Kidney epithelial cell (primary cell): ENCODE measurements around the gene TENM4. TPM values are rescaled to one million over a fixed set of nuclear protein-coding genes. Genes with fewer than 3 reads are reported as not detected.
"Not testable (repeated sequence)": the region's sequence is repeated elsewhere in the genome, so short reads cannot be mapped to it uniquely, and the experiment has no call there.

Experiments used
- DNase-seq: peaks from one replicate; pipeline ENCODE4 v3.0.0-alpha.2; 2010; ENCODE audit warnings: low read depth
- H3K27me3 ChIP-seq: 2 replicates; pipeline ENCODE4 v1.6.0; 2011; ENCODE audit warnings: low read length; ENCODE audit not compliant: control insufficient read depth, insufficient read depth
- H3K36me3 ChIP-seq: 2 replicates; pipeline ENCODE4 v1.5.1; 2011; ENCODE audit warnings: low read length; ENCODE audit not compliant: control insufficient read depth, insufficient read depth
- H3K4me3 ChIP-seq: 2 replicates; pipeline ENCODE4 v1.5.1; 2011; ENCODE audit warnings: low read depth, mild to moderate bottlenecking, control low read depth, low read length
- CTCF ChIP-seq: IDR thresholded peaks from 2 replicates; pipeline ENCODE4 v1.5.1; 2011; ENCODE audit warnings: mild to moderate bottlenecking, moderate library complexity, low read length, control low read depth, inconsistent platforms; ENCODE audit not compliant: insufficient read depth, poor library complexity, severe bottlenecking
- total RNA-seq: library from RNA; depleted of rRNA; stranded (reverse); fragments of >200 nt; gene quantifications from 2 replicates; pipeline ENCODE4 v1.2.3, GENCODE V29; 2015

The TENM4 gene
- total RNA-seq, 1 donor from 2014 or later = 35.3 TPM

- Histone ChIP-seq H3K36me3 (no peaks in the 10 kb centered on the region), H3K4me3 (no peak overlapping the region), H3K27me3 (no peaks in the 10 kb centered on the region)
- no peak for DNase-seq
- no peak for TF ChIP-seq CTCF
Measured at GRCh38 chr11:79229047-79229446, 211.8 kb downstream of the TENM4 start.

GRCh38 chr11:79227767-79228755 lies 212.8 kb downstream of the TENM4 start:
- Histone ChIP-seq H3K36me3 (no peaks in the 10 kb centered on the region), H3K27me3 (no peaks in the 10 kb centered on the region), H3K4me3 (no peak overlapping the region)
- no peak for DNase-seq
- no peak for TF ChIP-seq CTCF

GRCh38 chr11:79227308-79227707 lies 213.5 kb downstream of the TENM4 start:
- DNase-seq = no peak
- H3K27me3 ChIP-seq = no peaks in the 10 kb centered on the region
- H3K4me3 ChIP-seq = no peak overlapping the region
- peaks cover 1% of the 10 kb centered on the region for H3K36me3 ChIP-seq
- no peak for TF ChIP-seq CTCF

GRCh38 chr11:79226126-79226525 lies 214.7 kb downstream of the TENM4 start:
- peaks cover 1% of the 10 kb centered on the region for H3K36me3 ChIP-seq
- DNase-seq = no peak
- no peaks in the 10 kb centered on the region for H3K27me3 ChIP-seq
- no peak overlapping the region for H3K4me3 ChIP-seq
- TF ChIP-seq CTCF = no peak

- not testable (repeated sequence) for DNase-seq, H3K36me3 ChIP-seq, H3K27me3 ChIP-seq, H3K4me3 ChIP-seq
Measured at GRCh38 chr11:79222163-79222562, 218.7 kb downstream of the TENM4 start.

GRCh38 chr11:79221444-79222130 lies 219.2 kb downstream of the TENM4 start:
- peaks cover 1% of the 10 kb centered on the region for H3K36me3 ChIP-seq
- DNase-seq = no peak
- H3K27me3 ChIP-seq = no peaks in the 10 kb centered on the region
- TF ChIP-seq CTCF = no peak
- no peak overlapping the region for H3K4me3 ChIP-seq
